ENCODE measurements around the gene KCNC1. TPM values are rescaled to one million over a fixed set of nuclear protein-coding genes. Genes with fewer than 3 reads are reported as not detected.
A peak's percentile ranks its signal among the peaks of the same experiment; 100 is the strongest.

The KCNC1 gene
- polyA plus RNA-seq, 1 experiment = not detected

DNA sequence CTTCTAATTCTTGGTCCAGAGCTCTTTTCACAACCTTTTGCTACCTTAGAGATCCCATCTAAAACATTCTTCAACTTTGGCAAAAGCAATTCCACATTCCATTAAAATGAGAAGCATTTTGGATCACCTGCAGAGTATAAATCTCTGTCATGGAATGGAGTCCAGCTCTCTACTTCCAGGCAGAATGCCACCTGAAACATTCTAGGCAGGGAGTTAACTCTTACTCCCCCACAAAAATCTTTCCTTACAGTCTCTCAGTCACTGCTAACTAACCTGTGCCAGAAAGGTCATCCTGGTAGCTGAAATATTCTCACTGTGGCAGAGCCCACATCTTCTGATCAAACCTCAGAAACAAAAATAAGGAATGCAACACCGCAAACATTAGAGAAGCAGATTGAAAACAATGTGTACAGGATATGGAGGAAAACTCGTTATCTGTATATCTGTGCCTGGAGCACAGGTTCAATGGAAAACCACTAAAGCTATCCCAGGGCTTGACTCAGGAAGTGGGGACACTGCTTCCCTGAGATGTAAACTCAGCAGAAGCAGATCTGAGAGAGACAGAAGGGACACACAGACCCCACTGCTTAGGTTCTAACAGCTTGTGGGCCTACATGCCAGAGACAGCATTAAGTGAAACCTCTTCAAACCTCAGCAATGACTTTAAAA, 78.9 kb downstream of the KCNC1 start:
- Histone ChIP-seq H3K27me3 (ENCODE audit: control insufficient read depth, insufficient read depth, low read length) (no peaks in the 10 kb centered on the region), H3K9me3 (ENCODE audit: control insufficient read depth, insufficient read depth, low read length) (no peaks in the 10 kb centered on the region), H3K27ac (ENCODE audit: low read depth, low read length) (no peak overlapping the region), H3K4me3 (ENCODE audit: low read depth, low read length) (no peak overlapping the region)
- TF ChIP-seq, protein P1, sequence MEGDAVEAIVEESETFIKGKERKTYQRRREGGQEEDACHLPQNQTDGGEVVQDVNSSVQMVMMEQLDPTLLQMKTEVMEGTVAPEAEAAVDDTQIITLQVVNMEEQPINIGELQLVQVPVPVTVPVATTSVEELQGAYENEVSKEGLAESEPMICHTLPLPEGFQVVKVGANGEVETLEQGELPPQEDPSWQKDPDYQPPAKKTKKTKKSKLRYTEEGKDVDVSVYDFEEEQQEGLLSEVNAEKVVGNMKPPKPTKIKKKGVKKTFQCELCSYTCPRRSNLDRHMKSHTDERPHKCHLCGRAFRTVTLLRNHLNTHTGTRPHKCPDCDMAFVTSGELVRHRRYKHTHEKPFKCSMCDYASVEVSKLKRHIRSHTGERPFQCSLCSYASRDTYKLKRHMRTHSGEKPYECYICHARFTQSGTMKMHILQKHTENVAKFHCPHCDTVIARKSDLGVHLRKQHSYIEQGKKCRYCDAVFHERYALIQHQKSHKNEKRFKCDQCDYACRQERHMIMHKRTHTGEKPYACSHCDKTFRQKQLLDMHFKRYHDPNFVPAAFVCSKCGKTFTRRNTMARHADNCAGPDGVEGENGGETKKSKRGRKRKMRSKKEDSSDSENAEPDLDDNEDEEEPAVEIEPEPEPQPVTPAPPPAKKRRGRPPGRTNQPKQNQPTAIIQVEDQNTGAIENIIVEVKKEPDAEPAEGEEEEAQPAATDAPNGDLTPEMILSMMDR (IDR thresholded peaks at IDR 0.05; ENCODE audit: low read depth, low read length) = no peak
- ChIA-PET POLR2A (interaction anchor here (0.6 kb wide), 1 partner anchor 523 kb away, joined by 3 read pairs; no protein-coding TSS in a partner anchor), CTCF (interaction anchor here (1.8 to 2.0 kb wide), 2 partner anchors 83 to 160 kb away, joined by 5 read pairs; no protein-coding TSS in a partner anchor)
- DNase-seq (ENCODE audit: low read depth, low spot score) = no peak

DNA sequence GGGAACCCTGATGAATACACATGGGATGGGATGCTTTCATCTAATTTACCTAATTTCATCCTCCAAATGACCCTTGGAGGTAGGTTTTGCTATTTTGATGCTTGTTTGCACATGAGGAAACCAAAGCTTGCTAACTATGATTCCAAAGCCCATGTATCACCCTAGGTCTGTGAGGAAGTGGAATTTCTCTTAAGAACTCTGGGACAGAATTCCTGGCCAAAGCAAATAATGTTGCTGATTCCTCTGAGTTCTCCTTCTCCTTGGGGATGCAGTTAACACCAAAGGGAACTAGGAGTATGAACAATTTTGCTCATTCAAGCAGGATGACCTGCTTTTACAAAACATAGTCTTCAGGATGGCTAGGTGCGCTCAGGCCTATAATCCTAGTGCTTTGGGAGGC, 80.0 kb downstream of the KCNC1 start:
- Histone ChIP-seq H3K4me3 (ENCODE audit: low read depth, low read length) (no peak overlapping the region), H3K9me3 (ENCODE audit: control insufficient read depth, insufficient read depth, low read length) (no peaks in the 10 kb centered on the region), H3K27me3 (ENCODE audit: control insufficient read depth, insufficient read depth, low read length) (no peaks in the 10 kb centered on the region), H3K27ac (ENCODE audit: low read depth, low read length) (no peak overlapping the region)
- ChIA-PET CTCF (no interaction called here), POLR2A (no interaction called here)
- DNase-seq (ENCODE audit: low read depth, low spot score) = no peak
- TF ChIP-seq, protein P1 (IDR thresholded peaks at IDR 0.05; ENCODE audit: low read depth, low read length) = no peak

DNA sequence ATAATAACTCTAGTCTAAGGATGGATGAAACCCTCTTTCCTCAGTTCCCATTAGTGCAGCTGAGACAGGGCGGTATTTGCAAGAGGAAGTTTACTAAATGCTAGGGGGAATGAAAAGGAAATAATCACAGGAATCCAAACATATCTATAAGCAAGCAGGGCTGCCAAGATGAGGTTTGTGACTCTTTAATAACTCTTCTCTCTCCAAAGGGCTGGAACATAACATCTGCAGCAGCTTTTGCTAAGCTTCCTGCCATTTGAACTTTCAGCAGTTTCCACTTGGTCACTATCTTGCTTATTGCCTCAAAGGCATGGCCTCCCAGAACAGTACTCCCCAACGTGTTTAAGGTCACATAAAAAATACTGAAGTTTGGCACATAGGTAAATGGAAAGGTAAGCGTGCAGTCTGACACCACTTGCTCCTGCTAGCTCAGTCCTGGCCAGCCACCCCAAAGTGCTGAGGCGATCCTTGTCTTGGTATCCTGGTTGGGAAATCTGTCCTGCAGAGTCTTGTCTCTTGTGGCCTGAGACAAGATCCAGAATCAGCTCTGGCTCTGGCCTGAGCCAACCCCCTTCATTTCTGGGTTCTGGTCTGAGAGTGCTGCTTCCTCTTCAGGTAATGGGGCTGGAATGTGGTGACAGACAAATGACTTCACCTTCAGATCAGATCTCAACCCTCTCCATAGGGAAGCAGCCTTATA, 81.8 kb downstream of the KCNC1 start:
- TF ChIP-seq, protein P1 (IDR thresholded peaks at IDR 0.05; ENCODE audit: low read depth, low read length) = no peak
- ChIA-PET CTCF (interaction anchor here (0.7 kb wide), 1 partner anchor 75 kb away, joined by 3 read pairs; no protein-coding TSS in a partner anchor), POLR2A (no interaction called here)
- no peak overlapping the region for H3K4me3 ChIP-seq (ENCODE audit: low read depth, low read length)
- no peak overlapping the region for H3K27ac ChIP-seq (ENCODE audit: low read depth, low read length)
- no peaks in the 10 kb centered on the region for H3K9me3 ChIP-seq (ENCODE audit: control insufficient read depth, insufficient read depth, low read length)
- no peak for DNase-seq (ENCODE audit: low read depth, low spot score)
- no peaks in the 10 kb centered on the region for H3K27me3 ChIP-seq (ENCODE audit: control insufficient read depth, insufficient read depth, low read length)

DNA sequence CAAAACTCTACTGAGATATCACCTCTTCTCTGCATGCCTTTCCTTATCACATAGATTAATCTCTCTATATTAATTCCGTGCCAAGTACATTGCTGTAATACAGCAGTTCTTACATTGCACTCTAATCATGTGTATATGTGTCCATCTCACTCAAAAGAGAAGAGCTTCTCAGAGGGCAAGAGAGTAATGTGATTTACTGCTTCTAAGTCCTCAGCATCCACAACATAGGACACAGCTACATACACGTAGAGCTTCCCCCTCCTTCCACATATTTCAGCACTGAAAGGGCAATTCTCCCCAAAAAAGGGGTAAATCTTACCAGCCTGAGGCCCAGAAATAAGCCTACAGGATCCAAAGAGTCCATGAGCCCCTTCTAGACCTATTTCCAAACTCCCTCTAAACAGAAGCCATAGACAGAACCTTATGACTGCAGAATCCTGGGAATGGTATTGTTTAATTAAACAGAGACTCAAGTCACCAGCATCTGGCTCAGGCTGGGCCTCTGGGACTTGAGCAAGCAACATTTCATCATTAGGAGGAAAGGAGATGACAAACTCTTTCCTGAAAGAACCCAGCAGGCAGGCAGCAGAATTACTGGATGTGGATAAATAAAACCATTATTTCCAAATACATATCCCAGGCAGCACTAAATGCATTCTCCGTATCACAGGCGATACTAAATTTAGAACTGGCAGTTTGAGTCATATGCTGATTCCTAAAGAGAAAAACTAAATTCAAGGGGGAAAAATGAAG, 87.2 kb downstream of the KCNC1 start:
- CTCF ChIA-PET = no interaction called here
- H3K27ac ChIP-seq (ENCODE audit: low read depth, low read length) = peak overlapping the region; percentile 77
- H3K27me3 ChIP-seq (ENCODE audit: control insufficient read depth, insufficient read depth, low read length) = no peaks in the 10 kb centered on the region
- TF ChIP-seq, protein P1 (IDR thresholded peaks at IDR 0.05; ENCODE audit: low read depth, low read length) = no peak
- DNase-seq (ENCODE audit: low read depth, low spot score) = peak; percentile 37
- H3K4me3 ChIP-seq (ENCODE audit: low read depth, low read length) = no peak overlapping the region
- POLR2A ChIA-PET = no interaction called here
- H3K9me3 ChIP-seq (ENCODE audit: control insufficient read depth, insufficient read depth, low read length) = no peaks in the 10 kb centered on the region

Measured in AG04450 (cell line).